Gastrocnemius medialis (tissue), 4 donors: ENCODE measurements around the gene EMC10. TPM values are rescaled to one million over a fixed set of nuclear protein-coding genes. Genes with fewer than 3 reads are reported as not detected.

Source experiments
- ATAC-seq, 2 donors: fragments of 150-250 bp; one replicate each; pipeline ENCODE4 v1.9.1; 2016
- DNase-seq, 2 donors: peaks; one replicate each; pipeline ENCODE4 v3.0.0-alpha.2; 2019
- H3K27ac ChIP-seq, 4 donors: fragments of 200-600 bp; sonication (generic); 1 replicate in 1 of 4; 2 replicates in 3 of 4; pipeline ENCODE4 v1.5.1; 2016 to 2018; ENCODE audit warnings: mild to moderate bottlenecking in 2 of 4, moderate library complexity in 1 of 4
- H3K27me3 ChIP-seq, 3 donors: fragments of 200-600 bp; sonication (generic) in 2 of 3; 1 replicate in 1 of 3; 2 replicates in 2 of 3; pipeline versions ENCODE4 v1.5.1 to v1.6.0; 2016 to 2019; ENCODE audit warnings: mild to moderate bottlenecking in 1 of 3, moderate library complexity in 1 of 3
- H3K36me3 ChIP-seq, 2 donors: fragments of 200-600 bp; sonication (generic) in 1 of 2; one replicate each; pipeline ENCODE4 v1.5.1; 2017 to 2018
- H3K4me1 ChIP-seq, 2 donors: fragments of 200-600 bp; sonication (generic) in 1 of 2; one replicate each; pipeline ENCODE4 v1.5.1; 2016 to 2017; ENCODE audit warnings: mild to moderate bottlenecking in 2 of 2
- H3K4me3 ChIP-seq, 4 donors: fragments of 200-600 bp; sonication (generic) in 3 of 4; 1 replicate in 1 of 4; 2 replicates in 3 of 4; pipeline ENCODE4 v1.5.1; 2016 to 2019; ENCODE audit warnings: mild to moderate bottlenecking in 2 of 4
- H3K9me3 ChIP-seq, 3 donors: fragments of 200-600 bp; sonication (generic) in 2 of 3; 1 replicate in 1 of 3; 2 replicates in 2 of 3; pipeline ENCODE4 v1.5.1; 2016 to 2019
- CTCF ChIP-seq, 5 experiments: fragments of 450-650 bp in 3 of 5; fragments of 200-600 bp in 2 of 5; sonication (generic) in 2 of 5; IDR thresholded peaks in 4 of 5; conservative IDR thresholded peaks in 1 of 5; 1 replicate in 4 of 5; 2 replicates in 1 of 5; pipeline ENCODE4 v1.5.1; 2016 to 2019; ENCODE audit warnings: antibody characterized with exemption in 5 of 5, mild to moderate bottlenecking in 3 of 5, moderate library complexity in 3 of 5
- POLR2A ChIP-seq, 2 donors: fragments of 450-650 bp; IDR thresholded peaks; one replicate each; pipeline ENCODE4 v1.6.1; 2017; ENCODE audit warnings: antibody characterized with exemption in 2 of 2, mild to moderate bottlenecking in 2 of 2, moderate library complexity in 2 of 2
- in situ Hi-C, 4 donors: fragments of 200-750 bp; cut with MboI; loops; one replicate each; pipeline versions ENCODE4 v1.15.0 to v1.8.0; 2017; ENCODE audit warnings: low sequenced_read_pairs in 4 of 4
- intact Hi-C: fragments of 100-400 bp; cut with DNase I; formaldehyde crosslinking; loops from one replicate; pipeline ENCODE4 v1.15.1; 2023; ENCODE audit warnings: low total_unique reads
- total RNA-seq, 4 donors: library from RNA; depleted of rRNA; stranded (reverse); fragments of >200 nt; gene quantifications; one replicate each; pipeline versions ENCODE4 v1.1.0 to v1.2.3, GENCODE V29; 2016

EMC10 gene
- 10 to 100 TPM; 29.2 to 67.4 (median 45.4) TPM for total RNA-seq

DNA sequence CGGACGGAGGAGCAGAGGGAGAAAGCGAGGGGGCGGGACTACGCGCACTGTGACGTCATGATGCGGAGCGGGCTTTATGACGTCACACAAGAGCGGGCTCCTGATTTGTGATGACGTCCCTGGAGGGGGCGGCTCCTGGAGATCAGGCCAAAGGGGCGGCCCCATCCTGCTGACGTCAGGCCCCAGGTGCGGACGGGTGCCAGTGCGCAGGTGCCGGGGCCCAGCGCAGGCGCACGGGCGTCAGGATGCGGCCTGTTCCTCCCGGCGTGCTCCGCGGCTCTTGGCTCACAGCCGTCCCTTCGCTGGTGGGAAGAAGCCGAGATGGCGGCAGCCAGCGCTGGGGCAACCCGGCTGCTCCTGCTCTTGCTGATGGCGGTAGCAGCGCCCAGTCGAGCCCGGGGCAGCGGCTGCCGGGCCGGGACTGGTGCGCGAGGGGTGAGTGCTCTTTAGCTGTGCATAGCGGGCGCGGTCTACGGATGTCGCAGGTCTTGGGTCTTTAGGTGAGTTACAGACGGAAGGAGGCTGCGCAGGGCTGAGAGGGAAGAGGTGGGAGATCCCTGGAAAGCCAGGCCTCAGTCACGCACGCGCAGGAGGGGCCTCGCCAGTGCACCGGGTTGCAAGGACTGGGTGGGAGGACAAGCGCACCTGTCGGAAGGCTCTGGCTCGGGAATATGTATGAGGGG, at the start of gene EMC10, which contains the start of gene GARIN5A:
Gene EMC10, plus strand, starts transcription at position 284 of the 683 bp plus-strand sequence. Its CDS starts 38 bp downstream, at position 322.
Gene GARIN5A, minus strand, starts transcription at position 625 of the 683 bp plus-strand sequence. Its CDS starts 460 bp downstream, at position 165.
- Histone ChIP-seq H3K4me1 (peaks cover 13 to 18% of the 10 kb centered on the region in 2 donors), H3K36me3 (peaks cover 0 to 30% of the 10 kb centered on the region in 2 donors), H3K27ac (peak within 1 kb of the TSS; percentile 67 to 88 (median 79)), H3K27me3 (no peaks in the 10 kb centered on the region), H3K9me3 (no peaks in the 10 kb centered on the region), H3K4me3 (peak within 1 kb of the TSS; percentile 68 to 99 (median 82))
- ATAC-seq = peak; percentile 90 to 92
- in situ Hi-C loops (no loop called here), intact Hi-C loops (loop anchor here (1.0 kb wide), 1 partner anchor 35 kb away; the partner anchor contains the start of gene JOSD2)
- TF ChIP-seq POLR2A (IDR thresholded peaks at IDR 0.05) (peak in 1 of 2 donors; percentile 60), CTCF (IDR thresholded peaks at IDR 0.05 in 4 of 5, conservative IDR thresholded peaks at IDR 0.05 in 1 of 5) (no peak)
- DNase-seq = peak; percentile 70 to 85

DNA sequence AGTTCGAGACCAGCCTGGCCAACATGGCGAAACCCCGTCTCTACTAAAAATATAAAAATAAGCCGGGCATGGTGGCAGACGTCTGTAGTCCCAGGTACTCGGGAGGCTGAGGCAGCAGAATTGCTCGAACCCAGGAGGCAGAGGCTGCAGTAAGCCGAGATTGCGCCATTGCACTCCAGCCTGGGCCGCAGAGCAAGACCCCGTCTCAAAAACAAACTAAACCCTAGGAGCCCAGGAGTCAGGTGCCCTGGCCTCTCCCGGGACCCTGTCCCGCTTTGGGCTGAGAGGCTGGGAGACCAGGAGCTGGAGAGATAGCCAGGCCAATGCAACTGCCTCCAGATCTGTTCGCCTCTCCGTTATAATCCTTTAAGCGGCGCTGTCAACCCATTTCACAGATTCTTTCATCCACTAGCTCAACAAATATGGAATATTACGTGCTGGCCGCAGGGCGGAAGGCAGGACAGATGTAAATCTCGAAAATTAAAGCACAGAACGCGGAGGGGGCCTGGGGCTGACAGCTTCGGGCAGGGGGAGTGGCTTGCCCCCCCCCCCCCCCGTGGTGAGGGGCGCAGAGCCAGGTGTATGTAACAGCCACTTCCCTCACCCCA, 48.9 kb upstream of the EMC10 start:
- H3K4me1 ChIP-seq = peaks cover 5 to 13% of the 10 kb centered on the region in 2 donors
- peak overlapping the region; percentile 18 to 48 (median 29) for H3K4me3 ChIP-seq
- intact Hi-C loops = no loop called here
- DNase-seq (no peak), ATAC-seq (no peak)
- H3K27ac ChIP-seq = peak overlapping the region; percentile 78 to 94 (median 81)
- no peak for TF ChIP-seq POLR2A (IDR thresholded peaks at IDR 0.05)
- no peak for TF ChIP-seq CTCF (IDR thresholded peaks at IDR 0.05 in 4 of 5, conservative IDR thresholded peaks at IDR 0.05 in 1 of 5)
- in situ Hi-C loops = no loop called here
- peaks cover 0 to 5% (median 4%) of the 10 kb centered on the region in 3 donors for H3K27me3 ChIP-seq
- no peaks in the 10 kb centered on the region for H3K36me3 ChIP-seq
- H3K9me3 ChIP-seq = no peaks in the 10 kb centered on the region

- peak; percentile 87 to 97 for DNase-seq
- in situ Hi-C loops (no loop called here), intact Hi-C loops (loop anchor here (2.0 kb wide), 1 partner anchor 51 kb away; the partner anchor contains the start of gene NR1H2)
- Histone ChIP-seq H3K4me1 (peaks cover 10 to 17% of the 10 kb centered on the region in 2 donors), H3K4me3 (peak overlapping the region; percentile 18 to 48 (median 29)), H3K27ac (peak overlapping the region; percentile 78 to 94 (median 81)), H3K36me3 (no peaks in the 10 kb centered on the region), H3K27me3 (peaks cover 4 to 10% (median 10%) of the 10 kb centered on the region in 3 donors), H3K9me3 (no peaks in the 10 kb centered on the region)
- no peak for TF ChIP-seq CTCF (IDR thresholded peaks at IDR 0.05 in 4 of 5, conservative IDR thresholded peaks at IDR 0.05 in 1 of 5)
- peak; percentile 64 to 65 for TF ChIP-seq POLR2A (IDR thresholded peaks at IDR 0.05)
- ATAC-seq = peak; percentile 54 to 67
These were observed 48.3 kb upstream of the EMC10 start for GRCh38 chr19:50427997-50428425.

GRCh38 chr19:50428772-50429463, 47.4 kb upstream of the EMC10 start:
- intact Hi-C loops = loop anchor here (2.0 kb wide), 1 partner anchor 52 kb away; the partner anchor contains the start of gene NR1H2
- Histone ChIP-seq H3K27me3 (peaks cover 4 to 10% (median 10%) of the 10 kb centered on the region in 3 donors), H3K4me3 (no peak overlapping the region), H3K9me3 (no peaks in the 10 kb centered on the region), H3K36me3 (no peaks in the 10 kb centered on the region), H3K4me1 (peaks cover 12 to 17% of the 10 kb centered on the region in 2 donors), H3K27ac (peak overlapping the region; percentile 78 to 94 (median 81))
- TF ChIP-seq POLR2A (IDR thresholded peaks at IDR 0.05) (no peak), CTCF (IDR thresholded peaks at IDR 0.05 in 4 of 5, conservative IDR thresholded peaks at IDR 0.05 in 1 of 5) (no peak)
- DNase-seq = no peak
- in situ Hi-C loops = no loop called here
- no peak for ATAC-seq
